Cerebellar cortex (tissue), 1 donor: ENCODE results near the gene XRCC3.

Experiments used
- DNase-seq: peaks from one replicate; pipeline ENCODE4 v3.0.0-alpha.2; 2015; ENCODE audit warnings: low spot score

Gene XRCC3

DNA sequence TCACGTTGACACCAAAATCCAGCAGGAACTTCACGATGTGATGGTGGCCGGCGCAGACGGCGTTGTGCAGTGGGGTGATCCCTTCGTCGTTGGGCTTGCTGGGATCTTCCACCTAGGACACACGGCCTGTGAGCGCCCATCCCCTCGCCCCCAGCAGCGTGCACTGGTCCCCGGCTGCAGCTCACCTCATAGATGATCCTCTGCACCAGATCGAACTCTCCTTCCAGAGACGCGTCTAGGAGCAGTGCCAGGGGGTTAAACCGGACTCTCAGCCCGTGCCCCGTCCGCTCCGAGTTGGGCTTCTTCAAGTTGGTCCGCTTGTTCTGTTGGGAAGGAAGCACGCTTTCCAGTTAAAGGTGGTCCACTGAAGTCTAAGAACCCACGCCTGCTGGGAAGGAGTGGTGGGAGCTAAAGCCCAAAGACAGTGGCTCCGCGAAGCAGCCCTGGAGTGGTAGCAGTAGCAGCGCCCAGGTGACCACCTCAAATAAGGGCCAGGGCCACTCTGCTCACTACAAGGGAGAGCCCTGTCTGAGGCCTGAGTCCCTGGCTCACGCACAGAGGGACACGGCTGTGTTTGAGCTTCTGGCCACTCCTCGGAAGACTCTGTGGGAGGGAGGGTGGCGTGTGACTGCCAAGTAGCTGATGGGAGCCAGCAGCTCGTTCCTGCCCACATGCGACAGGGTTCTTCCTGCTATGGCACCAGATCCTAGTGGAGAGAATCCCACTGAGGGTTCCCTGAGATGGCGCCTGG, 23.6 kb upstream of the XRCC3 start:
- peak; percentile 83 for DNase-seq

DNA sequence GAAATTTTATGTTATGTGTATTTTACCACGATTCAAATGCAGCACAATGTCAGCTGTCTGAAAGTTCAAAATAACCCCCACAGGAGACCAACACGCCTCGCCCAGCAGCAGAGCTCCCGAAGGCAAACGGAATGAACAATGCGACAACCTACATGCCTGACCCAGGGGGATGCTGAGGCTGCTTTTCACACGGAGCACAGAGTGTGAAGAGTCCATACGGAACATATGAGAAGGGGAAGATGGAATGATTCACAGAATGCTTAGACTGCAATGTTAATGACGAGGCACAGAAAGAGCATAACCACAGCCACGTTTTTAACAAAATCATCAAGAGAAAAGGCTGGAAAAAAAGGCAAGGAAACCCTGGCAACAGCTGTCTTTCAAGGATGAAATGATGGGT, 22.9 kb upstream of the XRCC3 start:
- DNase-seq, result no peak

GRCh38 chr14:103737432-103738045, 22.3 kb upstream of the XRCC3 start:
- no peak for DNase-seq

DNA sequence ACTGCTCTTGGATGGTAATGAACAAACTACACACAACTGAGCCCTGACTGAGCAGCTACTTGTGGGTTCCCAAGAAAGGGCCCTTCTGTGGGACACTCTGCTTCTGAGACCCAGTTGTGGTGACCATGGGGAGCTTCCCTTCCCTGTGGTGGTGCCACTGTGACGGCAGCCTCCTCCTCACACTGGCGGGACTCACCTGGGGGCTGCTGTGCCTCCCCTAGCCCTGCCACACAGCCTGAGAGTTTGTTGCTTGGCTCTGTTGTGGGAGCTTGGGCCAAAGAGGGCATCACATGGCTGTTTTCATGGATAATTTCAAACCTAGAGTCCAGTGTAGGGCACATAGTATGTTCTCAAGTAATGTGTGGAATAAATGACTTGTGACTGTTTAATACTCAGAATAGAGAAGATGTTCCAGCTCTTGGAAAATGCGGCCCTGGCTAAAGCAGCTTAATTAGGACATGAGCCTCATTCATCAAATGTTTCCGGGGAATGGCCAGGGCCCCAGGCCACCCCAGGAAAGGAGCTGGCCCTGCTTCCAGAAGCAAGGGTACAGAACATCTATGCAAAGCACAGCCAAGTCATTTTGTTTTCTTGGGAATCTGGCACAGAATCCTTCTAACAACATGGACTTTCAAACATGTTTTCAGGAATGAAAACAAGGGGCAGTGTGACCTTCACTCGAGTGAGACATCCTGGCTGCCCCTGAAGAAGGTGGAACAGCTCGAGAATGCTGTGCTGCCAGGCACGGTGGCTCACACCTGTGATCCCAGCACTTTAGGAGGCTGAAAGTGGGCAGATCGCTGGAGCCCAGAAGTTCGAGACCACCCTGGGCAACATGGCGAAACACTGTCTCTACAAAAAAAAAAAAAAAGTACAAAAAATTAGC, 21.5 kb upstream of the XRCC3 start:
- DNase-seq, result peak; percentile 42

GRCh38 chr14:103735815-103736545, 20.7 kb upstream of the XRCC3 start:
- DNase-seq, result no peak

DNA sequence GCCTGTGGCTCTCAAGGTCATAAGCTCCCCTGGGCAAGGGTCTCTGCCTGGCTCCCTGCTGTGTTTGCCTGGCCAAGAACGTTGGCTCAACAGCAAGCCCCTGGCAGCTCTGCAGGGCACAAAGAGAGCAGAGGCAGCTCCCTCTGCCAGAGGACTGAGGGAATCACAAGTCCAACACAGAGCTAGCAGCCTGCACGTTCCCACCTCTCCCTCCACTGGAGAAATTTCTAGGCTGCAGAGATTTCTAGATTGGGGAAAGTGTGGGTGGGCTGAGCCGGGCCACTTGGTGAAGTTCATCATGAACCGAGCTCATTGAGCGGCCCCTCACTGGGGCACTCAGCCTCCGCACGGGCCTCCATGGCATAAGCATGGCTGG, 20.2 kb upstream of the XRCC3 start:
- DNase-seq, result no peak

DNA sequence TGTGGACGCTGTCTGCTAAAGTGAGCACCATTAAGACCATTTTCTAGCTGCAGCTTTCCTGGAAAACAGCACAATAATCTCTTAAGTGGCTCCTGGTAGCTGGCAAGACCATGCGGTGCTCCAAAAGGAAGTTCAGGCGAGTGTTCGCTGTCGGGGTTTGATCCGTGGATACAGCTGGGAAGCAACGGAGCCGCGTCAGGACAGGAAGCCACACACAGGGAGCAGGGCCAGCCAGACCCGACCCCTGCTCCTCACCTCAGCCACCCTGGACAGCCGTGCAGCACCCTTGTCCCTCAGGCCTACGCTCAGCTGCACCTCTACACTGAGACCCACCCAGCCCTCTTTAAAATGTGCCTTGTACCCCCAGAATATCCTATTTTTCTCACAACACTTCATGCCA, 19.8 kb upstream of the XRCC3 start:
- no peak for DNase-seq

DNA sequence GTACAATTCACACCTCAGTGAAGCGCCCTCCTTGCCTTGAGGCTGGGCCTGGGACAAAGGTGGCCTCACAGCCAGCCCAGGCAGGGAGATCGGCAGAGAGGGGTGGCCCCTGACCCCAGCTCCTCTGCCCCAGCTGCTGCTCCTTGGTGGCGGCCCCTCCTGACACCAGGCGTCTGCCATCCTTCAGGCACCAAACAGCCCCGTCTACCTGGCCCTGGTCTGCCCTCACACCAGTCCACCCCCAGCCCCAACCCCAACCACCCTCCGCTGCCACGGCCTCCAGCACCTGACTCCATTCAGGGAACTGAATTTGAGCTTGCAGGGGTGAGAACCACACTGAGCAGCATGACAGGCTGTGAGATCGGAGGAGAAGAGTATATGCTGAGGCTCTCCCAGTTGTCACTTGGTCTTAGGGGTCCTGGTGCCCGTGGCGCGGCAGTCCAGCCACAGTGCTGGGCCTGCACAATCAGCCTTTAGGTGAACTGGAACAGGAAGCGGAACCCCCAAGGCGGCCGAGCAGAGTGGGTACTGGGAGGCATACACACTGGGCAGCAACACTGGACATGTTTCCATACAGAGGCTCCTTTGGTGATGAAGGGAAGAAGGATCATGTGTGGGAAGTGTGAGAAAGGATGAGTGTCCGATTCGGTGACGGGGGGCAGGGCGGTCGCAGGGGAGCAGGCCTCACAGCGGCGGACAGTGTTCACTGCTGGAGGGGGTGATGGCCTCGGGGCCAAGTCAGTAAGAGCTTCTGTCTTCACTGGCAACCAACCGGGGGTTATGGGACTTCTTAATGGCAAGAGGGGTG, 19.0 kb upstream of the XRCC3 start:
- DNase-seq, result no peak

GRCh38 chr14:103733651-103734050, 18.4 kb upstream of the XRCC3 start:
- no peak for DNase-seq

- no peak for DNase-seq
Observed at GRCh38 chr14:103732868-103733620, 17.8 kb upstream of the XRCC3 start.

- DNase-seq, result no peak
Observed at GRCh38 chr14:103731916-103732867, 16.9 kb upstream of the XRCC3 start.

DNA sequence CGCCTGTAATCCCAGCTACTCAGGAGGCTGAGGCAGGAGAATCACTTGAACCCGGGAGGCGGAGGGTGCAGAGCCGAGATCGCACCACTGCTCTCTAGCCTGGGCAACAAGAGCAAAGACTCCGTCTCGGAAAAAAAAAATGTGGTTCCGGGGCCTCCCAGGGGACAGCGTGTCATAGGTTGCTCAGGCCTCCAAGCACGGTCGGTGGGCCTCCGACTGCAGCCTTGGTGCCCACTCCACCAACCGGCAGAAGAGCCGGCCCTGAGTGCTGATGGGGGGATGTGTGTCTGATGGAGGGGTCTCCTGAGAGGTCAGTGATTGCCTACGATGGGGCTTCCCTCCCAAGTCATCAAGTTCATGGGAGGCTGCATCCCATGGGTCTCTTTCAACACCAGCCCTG, 16.2 kb upstream of the XRCC3 start:
- no peak for DNase-seq

- no peak for DNase-seq
Observed at GRCh38 chr14:103730490-103731035, 15.3 kb upstream of the XRCC3 start.

GRCh38 chr14:103729496-103730448, 14.5 kb upstream of the XRCC3 start:
- DNase-seq, result no peak

DNA sequence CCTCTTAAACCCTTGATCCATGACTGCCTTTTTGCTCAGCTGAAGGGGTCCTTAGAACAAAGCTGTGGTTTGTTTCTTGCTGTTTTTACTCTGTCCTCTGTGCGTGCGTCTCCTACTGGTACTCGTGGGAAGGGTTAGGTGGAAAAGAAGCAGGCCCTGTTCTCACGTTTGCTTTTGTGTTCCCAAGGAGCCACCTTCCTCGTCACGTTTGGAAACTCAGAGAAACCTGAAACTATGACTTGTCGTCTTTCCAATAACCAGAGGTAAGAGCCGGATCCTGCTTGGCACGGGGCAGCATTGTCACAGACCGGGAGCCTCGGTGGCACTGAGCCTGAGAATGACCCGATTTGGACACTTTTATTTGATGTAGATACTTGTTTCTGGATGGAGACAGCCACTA, 13.5 kb upstream of the XRCC3 start:
- DNase-seq, result no peak

DNA sequence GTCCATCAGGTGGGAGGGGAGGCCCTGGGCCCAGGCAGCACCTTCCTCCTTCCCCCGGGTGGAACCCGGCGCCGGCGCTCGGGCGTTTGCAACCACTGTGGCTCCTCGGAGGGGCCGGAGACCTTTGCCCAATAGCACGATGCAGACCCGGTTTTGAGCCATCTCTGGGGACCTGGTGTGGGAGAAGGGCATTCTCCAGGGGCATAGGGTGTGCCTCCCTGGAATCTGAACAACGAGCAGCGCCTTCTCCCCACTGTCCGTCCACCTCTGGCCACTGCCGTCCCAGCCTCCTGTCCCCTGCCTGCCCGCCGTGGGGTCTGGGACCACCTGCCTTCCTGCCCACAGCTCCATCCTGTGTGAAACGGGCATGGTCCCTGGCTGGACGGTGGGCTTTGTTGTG, 12.9 kb upstream of the XRCC3 start:
- no peak for DNase-seq

DNA sequence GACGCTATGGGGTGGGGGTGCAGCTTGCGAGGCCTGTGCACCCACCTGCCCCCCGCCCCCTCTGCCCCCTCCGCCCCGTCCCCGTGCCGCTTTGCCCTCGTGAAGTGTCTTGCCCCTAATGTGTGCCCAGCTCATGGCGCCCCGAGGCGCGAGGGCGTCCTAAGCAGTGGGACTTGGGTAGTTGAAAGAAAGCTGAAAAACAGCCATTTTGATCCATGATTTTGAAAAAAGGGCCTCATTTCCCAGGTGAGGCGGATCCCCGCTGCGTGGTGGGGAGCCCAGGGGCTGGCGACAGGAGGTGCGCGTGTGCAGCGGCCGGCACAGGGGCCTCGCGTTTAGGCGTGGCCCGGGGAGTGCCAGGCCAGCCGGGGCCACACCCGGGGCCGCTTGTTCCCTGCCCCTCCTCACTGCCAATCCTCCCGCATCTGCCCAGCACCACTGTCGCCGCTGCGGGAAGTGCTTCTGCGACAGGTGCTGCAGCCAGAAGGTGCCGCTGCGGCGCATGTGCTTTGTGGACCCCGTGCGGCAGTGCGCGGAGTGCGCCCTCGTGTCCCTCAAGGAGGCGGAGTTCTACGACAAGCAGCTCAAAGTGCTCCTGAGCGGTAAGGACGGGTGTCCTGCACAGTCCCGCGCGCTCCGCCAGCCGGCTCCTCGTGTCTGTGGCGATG, 12.2 kb upstream of the XRCC3 start:
- DNase-seq, result no peak
